ENCODE results near the gene CCR5AS.

GRCh38 chr3:46435081-46435726 lies 28.3 kb upstream of the CCR5AS start:
- TF ChIP-seq CTCF (IDR thresholded peaks at IDR 0.05) (no peak), POLR2AphosphoS5 (IDR thresholded peaks at IDR 0.05) (no peak), POLR2A (IDR thresholded peaks at IDR 0.05; ENCODE audit: low read depth) (no peak)

All from esophagus muscularis mucosa (tissue), 3 donors.